Immature natural killer cell (primary cell): Measurements from ENCODE around the gene UBASH3B. TPM values are rescaled to one million over a fixed set of nuclear protein-coding genes. Genes with fewer than 3 reads are reported as not detected.
"Not testable (repeated sequence)": the region's sequence is repeated elsewhere in the genome, so short reads cannot be mapped to it uniquely, and the experiment has no call there.

Experiments used
- DNase-seq, 3 donors: peaks; one replicate each; pipeline ENCODE4 v3.0.0; 2022; ENCODE audit warnings: mixed read lengths in 1 of 3
- H3K27ac Mint-ChIP-seq, 6 donors: one replicate each; pipeline ENCODE4 v1.8.0; 2020; ENCODE audit warnings: mixed read lengths in 6 of 6, mild to moderate bottlenecking in 5 of 6, inconsistent platforms in 4 of 6, moderate library complexity in 3 of 6
- H3K27me3 Mint-ChIP-seq, 3 donors: one replicate each; pipeline ENCODE4 v1.8.0; 2020 to 2021; ENCODE audit warnings: low read depth in 3 of 3, mild to moderate bottlenecking in 3 of 3, mixed read lengths in 3 of 3, moderate library complexity in 3 of 3, inconsistent platforms in 1 of 3
- H3K36me3 Mint-ChIP-seq, 3 donors: one replicate each; pipeline ENCODE4 v1.8.0; 2020; ENCODE audit warnings: mixed read lengths in 3 of 3, inconsistent platforms in 2 of 3, mild to moderate bottlenecking in 2 of 3
- H3K4me1 Mint-ChIP-seq, 2 donors: one replicate each; pipeline ENCODE4 v1.8.0; 2020; ENCODE audit warnings: inconsistent platforms in 2 of 2, mild to moderate bottlenecking in 2 of 2, mixed read lengths in 2 of 2, moderate library complexity in 1 of 2
- H3K4me3 Mint-ChIP-seq, 5 donors: one replicate each; pipeline ENCODE4 v1.8.0; 2020; ENCODE audit warnings: mild to moderate bottlenecking in 5 of 5, mixed read lengths in 5 of 5, inconsistent platforms in 3 of 5, moderate library complexity in 3 of 5
- H3K9me3 Mint-ChIP-seq, 6 donors: one replicate each; pipeline ENCODE4 v1.8.0; 2020; ENCODE audit warnings: mild to moderate bottlenecking in 6 of 6, mixed read lengths in 6 of 6, inconsistent platforms in 4 of 6, moderate library complexity in 3 of 6
- polyA plus RNA-seq, 3 donors: library from polyadenylated mRNA; unstranded; fragments of 300-500 nt; fragmentation: Illumina TruSeq; gene quantifications; one replicate each; pipeline ENCODE4 v1.2.3, GENCODE V29; 2021

Gene UBASH3B, protein sequence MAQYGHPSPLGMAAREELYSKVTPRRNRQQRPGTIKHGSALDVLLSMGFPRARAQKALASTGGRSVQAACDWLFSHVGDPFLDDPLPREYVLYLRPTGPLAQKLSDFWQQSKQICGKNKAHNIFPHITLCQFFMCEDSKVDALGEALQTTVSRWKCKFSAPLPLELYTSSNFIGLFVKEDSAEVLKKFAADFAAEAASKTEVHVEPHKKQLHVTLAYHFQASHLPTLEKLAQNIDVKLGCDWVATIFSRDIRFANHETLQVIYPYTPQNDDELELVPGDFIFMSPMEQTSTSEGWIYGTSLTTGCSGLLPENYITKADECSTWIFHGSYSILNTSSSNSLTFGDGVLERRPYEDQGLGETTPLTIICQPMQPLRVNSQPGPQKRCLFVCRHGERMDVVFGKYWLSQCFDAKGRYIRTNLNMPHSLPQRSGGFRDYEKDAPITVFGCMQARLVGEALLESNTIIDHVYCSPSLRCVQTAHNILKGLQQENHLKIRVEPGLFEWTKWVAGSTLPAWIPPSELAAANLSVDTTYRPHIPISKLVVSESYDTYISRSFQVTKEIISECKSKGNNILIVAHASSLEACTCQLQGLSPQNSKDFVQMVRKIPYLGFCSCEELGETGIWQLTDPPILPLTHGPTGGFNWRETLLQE
- 10 to 100 TPM in 1 of 3 donors, 1 to 10 TPM in 2; 7.5 to 17.5 (median 9.6) TPM for polyA plus RNA-seq

GRCh38 chr11:122655527-122656072, at the start of gene UBASH3B:
UBASH3B (plus strand) TSS chr11:122655722; CDS start chr11:122656050, 328 bp downstream.
- H3K27me3 Mint-ChIP-seq: peaks cover 1 to 9% (median 6%) of the 10 kb centered on the region in 3 donors
- H3K9me3 Mint-ChIP-seq: no peaks in the 10 kb centered on the region
- no peaks in the 10 kb centered on the region for H3K36me3 Mint-ChIP-seq
- H3K27ac Mint-ChIP-seq: peak within 1 kb of the TSS; percentile 82 to 94 (median 90)
- peak within 1 kb of the TSS; percentile 97 to 98 (median 98) for H3K4me3 Mint-ChIP-seq
- H3K4me1 Mint-ChIP-seq: peaks cover 34 to 52% of the 10 kb centered on the region in 2 donors
- peak; percentile 59 to 69 (median 66) for DNase-seq

DNA sequence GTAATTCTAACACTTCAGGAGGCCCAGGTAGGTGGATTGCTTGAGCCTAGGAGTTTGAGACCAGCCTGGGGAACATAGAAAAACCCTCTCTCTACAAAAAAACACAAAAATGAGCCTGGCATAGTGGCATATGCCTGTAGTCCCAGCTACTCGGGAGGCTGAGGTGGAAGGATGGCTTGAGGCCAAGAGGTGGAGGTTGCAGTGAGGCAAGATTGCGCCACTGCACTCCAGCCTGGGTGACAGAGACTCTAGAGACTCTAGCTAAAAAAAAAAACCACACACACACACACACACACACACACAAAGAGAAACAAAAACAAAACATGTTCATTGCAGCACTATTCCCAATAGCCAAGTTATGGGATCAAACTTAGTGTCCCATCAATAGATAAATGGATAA, 48.4 kb upstream of the UBASH3B start:
- not testable (repeated sequence) for H3K9me3 Mint-ChIP-seq, H3K4me3 Mint-ChIP-seq, H3K4me1 Mint-ChIP-seq, H3K27me3 Mint-ChIP-seq, H3K27ac Mint-ChIP-seq, H3K36me3 Mint-ChIP-seq, DNase-seq

- Mint-ChIP-seq H3K27ac (no peak overlapping the region), H3K4me1 (no peaks in the 10 kb centered on the region), H3K4me3 (no peak overlapping the region), H3K9me3 (no peaks in the 10 kb centered on the region), H3K36me3 (no peaks in the 10 kb centered on the region), H3K27me3 (peaks cover 0 to 8% (median 8%) of the 10 kb centered on the region in 3 donors)
- no peak for DNase-seq
Measured at GRCh38 chr11:122612123-122612824, 43.2 kb upstream of the UBASH3B start.

DNA sequence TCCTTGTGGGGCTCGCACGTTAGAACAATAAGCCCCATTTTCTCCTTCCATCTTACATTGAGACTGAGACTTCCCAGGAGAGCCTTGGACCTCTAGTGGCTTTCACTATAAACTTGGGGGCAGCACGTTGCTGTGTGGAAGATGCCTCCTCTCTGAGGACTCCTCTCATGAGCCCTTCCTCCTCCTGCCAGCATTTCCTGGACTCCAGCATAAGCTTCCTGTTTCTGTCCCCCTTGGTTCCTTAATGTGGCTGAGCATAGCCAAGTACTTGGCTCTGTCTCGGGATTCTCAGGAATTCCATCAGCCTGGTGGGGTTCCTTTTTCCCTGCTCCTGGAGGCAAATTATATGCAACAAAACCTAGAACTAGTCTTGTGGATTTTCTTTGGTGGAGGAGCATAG, 38.8 kb upstream of the UBASH3B start:
- DNase-seq: no peak
- peaks cover 0 to 3% (median 2%) of the 10 kb centered on the region in 3 donors for H3K27me3 Mint-ChIP-seq
- no peak overlapping the region for H3K27ac Mint-ChIP-seq
- no peaks in the 10 kb centered on the region for H3K36me3 Mint-ChIP-seq
- H3K4me1 Mint-ChIP-seq: no peaks in the 10 kb centered on the region
- H3K9me3 Mint-ChIP-seq: no peaks in the 10 kb centered on the region
- H3K4me3 Mint-ChIP-seq: no peak overlapping the region

- Mint-ChIP-seq H3K9me3 (no peaks in the 10 kb centered on the region), H3K27ac (no peak overlapping the region), H3K4me3 (no peak overlapping the region), H3K27me3 (peaks cover 0 to 7% (median 2%) of the 10 kb centered on the region in 3 donors), H3K4me1 (no peaks in the 10 kb centered on the region), H3K36me3 (no peaks in the 10 kb centered on the region)
- no peak for DNase-seq
Measured at GRCh38 chr11:122617297-122617696, 38.2 kb upstream of the UBASH3B start.

DNA sequence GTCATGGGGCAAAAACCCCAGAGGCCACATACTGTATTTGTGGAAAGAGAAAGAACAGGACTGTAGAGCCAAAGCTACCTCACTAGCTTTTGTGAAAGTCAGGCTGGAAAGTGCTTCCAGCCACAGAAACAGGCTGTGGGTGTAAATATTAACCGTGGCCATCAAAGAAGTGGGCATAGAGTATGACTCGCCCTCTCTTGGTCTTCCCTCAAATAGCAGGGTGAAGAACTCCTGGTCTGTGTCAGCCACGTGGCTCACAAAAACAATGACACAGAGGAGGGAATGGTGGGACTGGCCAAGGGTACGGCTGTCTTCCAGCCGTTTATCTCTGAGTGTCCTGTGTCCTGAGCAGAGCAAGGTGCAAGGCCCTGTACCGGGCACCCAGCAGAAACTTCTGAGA, 37.6 kb upstream of the UBASH3B start:
- peaks cover 3 to 7% (median 4%) of the 10 kb centered on the region in 3 donors for H3K27me3 Mint-ChIP-seq
- no peaks in the 10 kb centered on the region for H3K9me3 Mint-ChIP-seq
- H3K36me3 Mint-ChIP-seq: no peaks in the 10 kb centered on the region
- no peaks in the 10 kb centered on the region for H3K4me1 Mint-ChIP-seq
- DNase-seq: no peak
- no peak overlapping the region for H3K4me3 Mint-ChIP-seq
- no peak overlapping the region for H3K27ac Mint-ChIP-seq

GRCh38 chr11:122618927-122619326, 36.6 kb upstream of the UBASH3B start:
- Mint-ChIP-seq H3K4me3 (no peak overlapping the region), H3K9me3 (no peaks in the 10 kb centered on the region), H3K27me3 (peaks cover 3 to 9% (median 4%) of the 10 kb centered on the region in 3 donors), H3K36me3 (no peaks in the 10 kb centered on the region), H3K4me1 (no peaks in the 10 kb centered on the region), H3K27ac (no peak overlapping the region)
- DNase-seq: no peak

GRCh38 chr11:122619757-122620156, 35.8 kb upstream of the UBASH3B start:
- no peak for DNase-seq
- no peak overlapping the region for H3K4me3 Mint-ChIP-seq
- no peaks in the 10 kb centered on the region for H3K9me3 Mint-ChIP-seq
- no peaks in the 10 kb centered on the region for H3K4me1 Mint-ChIP-seq
- H3K36me3 Mint-ChIP-seq: no peaks in the 10 kb centered on the region
- H3K27me3 Mint-ChIP-seq: peaks cover 3 to 9% (median 4%) of the 10 kb centered on the region in 3 donors
- H3K27ac Mint-ChIP-seq: no peak overlapping the region

GRCh38 chr11:122625501-122625900, 30.0 kb upstream of the UBASH3B start:
- not testable (repeated sequence) for H3K27ac Mint-ChIP-seq, H3K9me3 Mint-ChIP-seq, H3K27me3 Mint-ChIP-seq, H3K36me3 Mint-ChIP-seq, H3K4me1 Mint-ChIP-seq, DNase-seq, H3K4me3 Mint-ChIP-seq

GRCh38 chr11:122625976-122626665, 29.4 kb upstream of the UBASH3B start:
- Mint-ChIP-seq H3K27ac (no peak overlapping the region), H3K36me3 (no peaks in the 10 kb centered on the region), H3K9me3 (no peaks in the 10 kb centered on the region), H3K27me3 (peaks cover 3 to 6% (median 5%) of the 10 kb centered on the region in 3 donors), H3K4me3 (no peak overlapping the region), H3K4me1 (peaks cover 4 to 7% of the 10 kb centered on the region in 2 donors)
- no peak for DNase-seq

DNA sequence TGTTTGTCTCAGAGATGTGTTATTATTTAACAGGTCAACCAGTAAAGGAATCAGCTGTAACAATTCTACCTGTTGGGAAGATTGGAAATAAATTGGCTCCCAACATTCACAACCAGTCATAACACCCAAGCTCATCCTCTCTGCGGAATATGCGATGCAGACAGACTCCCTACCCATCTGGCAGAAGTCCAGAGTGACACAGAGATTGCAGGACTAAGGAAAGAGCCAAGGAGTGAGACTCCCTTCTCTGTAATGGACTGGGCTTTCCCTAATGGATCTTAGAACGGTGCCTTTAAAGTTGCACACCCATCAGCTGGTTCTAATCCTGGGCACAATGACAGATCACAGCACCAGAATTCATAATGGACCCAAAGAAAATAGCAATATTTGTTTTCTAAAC, 27.8 kb upstream of the UBASH3B start:
- no peaks in the 10 kb centered on the region for H3K36me3 Mint-ChIP-seq
- H3K27me3 Mint-ChIP-seq: peaks cover under 1 to 3% (median 2%) of the 10 kb centered on the region in 3 donors
- no peaks in the 10 kb centered on the region for H3K9me3 Mint-ChIP-seq
- H3K27ac Mint-ChIP-seq: peak overlapping the region in 1 of 6 donors; percentile 22
- H3K4me1 Mint-ChIP-seq: peaks cover 4 to 7% of the 10 kb centered on the region in 2 donors
- no peak for DNase-seq
- H3K4me3 Mint-ChIP-seq: no peak overlapping the region

- H3K27ac Mint-ChIP-seq: no peak overlapping the region
- DNase-seq: peak; percentile 51 to 61 (median 56)
- no peak overlapping the region for H3K4me3 Mint-ChIP-seq
- peaks cover 4 to 7% of the 10 kb centered on the region in 2 donors for H3K4me1 Mint-ChIP-seq
- no peaks in the 10 kb centered on the region for H3K36me3 Mint-ChIP-seq
- peaks cover 0 to 2% (median 0%) of the 10 kb centered on the region in 3 donors for H3K27me3 Mint-ChIP-seq
- no peaks in the 10 kb centered on the region for H3K9me3 Mint-ChIP-seq
Measured at GRCh38 chr11:122628810-122629555, 26.5 kb upstream of the UBASH3B start.
